ENCODE results near the gene FUT7. TPM values are rescaled to one million over a fixed set of nuclear protein-coding genes. Genes with fewer than 3 reads are reported as not detected.

The FUT7 gene
- total and polyA plus RNA-seq, 9 of the 15 experiments (the other 6 are each of a cell fraction or from before 2014, with no cell fraction given), result not detected

GRCh38 chr9:137021979-137022661 is 9.8 kb downstream of the FUT7 start (continued):
- TF ChIP-seq HDGF (IDR thresholded peaks at IDR 0.05), result 0 out of 2 replicates have a peak, but pooled peaks have one; percentile 73
- TF ChIP-seq, protein P1, sequence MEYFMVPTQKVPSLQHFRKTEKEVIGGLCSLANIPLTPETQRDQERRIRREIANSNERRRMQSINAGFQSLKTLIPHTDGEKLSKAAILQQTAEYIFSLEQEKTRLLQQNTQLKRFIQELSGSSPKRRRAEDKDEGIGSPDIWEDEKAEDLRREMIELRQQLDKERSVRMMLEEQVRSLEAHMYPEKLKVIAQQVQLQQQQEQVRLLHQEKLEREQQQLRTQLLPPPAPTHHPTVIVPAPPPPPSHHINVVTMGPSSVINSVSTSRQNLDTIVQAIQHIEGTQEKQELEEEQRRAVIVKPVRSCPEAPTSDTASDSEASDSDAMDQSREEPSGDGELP (CRISPR knock-in tag; IDR thresholded peaks at IDR 0.05; ENCODE audit: borderline replicate concordance), result peak; percentile 77; the same call in 1 of the 2 replicates
- 0 out of 2 replicates have a peak, but pooled peaks have one; percentile 36 for TF ChIP-seq MYC (IDR thresholded peaks at IDR 0.05; ENCODE audit: low read depth, low read length)
- no peak for TF ChIP-seq MYC (CRISPR knock-in tag; IDR thresholded peaks at IDR 0.05; ENCODE audit: borderline replicate concordance, low read depth)
- TF ChIP-seq, protein P2, sequence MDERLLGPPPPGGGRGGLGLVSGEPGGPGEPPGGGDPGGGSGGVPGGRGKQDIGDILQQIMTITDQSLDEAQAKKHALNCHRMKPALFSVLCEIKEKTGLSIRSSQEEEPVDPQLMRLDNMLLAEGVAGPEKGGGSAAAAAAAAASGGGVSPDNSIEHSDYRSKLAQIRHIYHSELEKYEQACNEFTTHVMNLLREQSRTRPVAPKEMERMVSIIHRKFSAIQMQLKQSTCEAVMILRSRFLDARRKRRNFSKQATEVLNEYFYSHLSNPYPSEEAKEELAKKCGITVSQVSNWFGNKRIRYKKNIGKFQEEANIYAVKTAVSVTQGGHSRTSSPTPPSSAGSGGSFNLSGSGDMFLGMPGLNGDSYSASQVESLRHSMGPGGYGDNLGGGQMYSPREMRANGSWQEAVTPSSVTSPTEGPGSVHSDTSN (CRISPR knock-in tag; IDR thresholded peaks at IDR 0.05; ENCODE audit: low read depth), result no peak
- TF ChIP-seq, protein P2 (tag; conservative IDR thresholded peaks at IDR 0.05; ENCODE audit: low read depth), result no peak
- TF ChIP-seq CREM (IDR thresholded peaks at IDR 0.05; ENCODE audit: low read depth), result peak; percentile 75
- TF ChIP-seq, protein P3, sequence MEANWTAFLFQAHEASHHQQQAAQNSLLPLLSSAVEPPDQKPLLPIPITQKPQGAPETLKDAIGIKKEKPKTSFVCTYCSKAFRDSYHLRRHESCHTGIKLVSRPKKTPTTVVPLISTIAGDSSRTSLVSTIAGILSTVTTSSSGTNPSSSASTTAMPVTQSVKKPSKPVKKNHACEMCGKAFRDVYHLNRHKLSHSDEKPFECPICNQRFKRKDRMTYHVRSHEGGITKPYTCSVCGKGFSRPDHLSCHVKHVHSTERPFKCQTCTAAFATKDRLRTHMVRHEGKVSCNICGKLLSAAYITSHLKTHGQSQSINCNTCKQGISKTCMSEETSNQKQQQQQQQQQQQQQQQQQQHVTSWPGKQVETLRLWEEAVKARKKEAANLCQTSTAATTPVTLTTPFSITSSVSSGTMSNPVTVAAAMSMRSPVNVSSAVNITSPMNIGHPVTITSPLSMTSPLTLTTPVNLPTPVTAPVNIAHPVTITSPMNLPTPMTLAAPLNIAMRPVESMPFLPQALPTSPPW (CRISPR knock-in tag; IDR thresholded peaks at IDR 0.05), result peak; percentile 61
- peak; percentile 63; the same call in 1 of the 2 replicates for TF ChIP-seq NFE2 (IDR thresholded peaks at IDR 0.05; ENCODE audit: low read depth)
- 0 out of 2 replicates have a peak, but pooled peaks have one; percentile 26 for TF ChIP-seq KLF1 (tag; IDR thresholded peaks at IDR 0.05)
- peak; percentile 21; the same call in 1 of the 2 replicates for TF ChIP-seq ATF7 (IDR thresholded peaks at IDR 0.05)
- peak; percentile 72; the same call in 1 of the 2 replicates for TF ChIP-seq JUND (IDR thresholded peaks at IDR 0.05; ENCODE audit: borderline replicate concordance, low read depth, low read length)
- TF ChIP-seq JUND (tag; IDR thresholded peaks at IDR 0.05; ENCODE audit: borderline replicate concordance, low read depth, low read length), result peak; percentile 54; the same call in 1 of the 3 replicates
- TF ChIP-seq ZNF316 (IDR thresholded peaks at IDR 0.05), result 0 out of 2 replicates have a peak, but pooled peaks have one; percentile 7
- TF ChIP-seq NFIC (IDR thresholded peaks at IDR 0.05), result 0 out of 2 replicates have a peak, but pooled peaks have one; percentile 15
- no peak for TF ChIP-seq L3MBTL2 (IDR thresholded peaks at IDR 0.05)
- TF ChIP-seq NKRF (IDR thresholded peaks at IDR 0.05; ENCODE audit: borderline replicate concordance), result no peak
- 0 out of 2 replicates have a peak, but pooled peaks have one; percentile 62 for TF ChIP-seq ZSCAN29 (IDR thresholded peaks at IDR 0.05)
